Breast epithelium (tissue), 4 donors: ENCODE data around the gene CASS4. TPM values are rescaled to one million over a fixed set of nuclear protein-coding genes. Genes with fewer than 3 reads are reported as not detected.

Source experiments
- DNase-seq, 2 donors: peaks; one replicate each; pipeline ENCODE4 v3.0.0-alpha.2; 2019; ENCODE audit warnings: low spot score in 2 of 2
- H3K27ac ChIP-seq, 2 donors: fragments of 200-600 bp; sonication (generic) in 1 of 2; one replicate each; pipeline ENCODE4 v1.5.1; 2016 to 2019; ENCODE audit warnings: mild to moderate bottlenecking in 1 of 2
- H3K27me3 ChIP-seq, 2 donors: fragments of 200-600 bp; sonication (generic) in 1 of 2; one replicate each; pipeline versions ENCODE4 v1.5.1 to v1.6.0; 2017 to 2019; ENCODE audit warnings: control low read depth in 1 of 2, mild to moderate bottlenecking in 1 of 2
- H3K36me3 ChIP-seq: fragments of 200-600 bp; one replicate; pipeline ENCODE4 v1.5.1; 2019
- H3K4me1 ChIP-seq, 2 donors: fragments of 200-600 bp; sonication (generic); one replicate each; pipeline ENCODE4 v1.5.1; 2016 to 2019; ENCODE audit warnings: control low read depth in 1 of 2
- H3K4me3 ChIP-seq, 3 donors: fragments of 200-600 bp; sonication (generic); 1 replicate in 2 of 3; 2 replicates in 1 of 3; pipeline ENCODE4 v1.5.1; 2016 to 2019; ENCODE audit warnings: mild to moderate bottlenecking in 3 of 3, moderate library complexity in 2 of 3
- H3K9me3 ChIP-seq, 2 donors: fragments of 200-600 bp; sonication (generic) in 1 of 2; one replicate each; pipeline ENCODE4 v1.5.1; 2016 to 2019; ENCODE audit warnings: control low read depth in 1 of 2
- CTCF ChIP-seq, 3 donors: fragments of 450-650 bp; IDR thresholded peaks; one replicate each; pipeline ENCODE4 v1.5.1; 2016 to 2017; ENCODE audit warnings: antibody characterized with exemption in 3 of 3, mild to moderate bottlenecking in 3 of 3, moderate library complexity in 3 of 3
- POLR2A ChIP-seq: fragments of 450-650 bp; IDR thresholded peaks from one replicate; pipeline ENCODE4 v1.6.1; 2016; ENCODE audit warnings: antibody characterized with exemption, mild to moderate bottlenecking, moderate library complexity
- POLR2AphosphoS5 ChIP-seq, 3 donors: sonication (generic); formaldehyde crosslinking; IDR thresholded peaks; one replicate each; pipeline ENCODE4 v1.6.1; 2017; ENCODE audit warnings: antibody characterized with exemption in 3 of 3
- intact Hi-C: fragments of 100-400 bp; cut with DNase I; formaldehyde crosslinking; loops from one replicate; pipeline ENCODE4 v1.15.1; 2023; ENCODE audit warnings: low total_unique reads
- total RNA-seq, 3 donors: library from RNA; depleted of rRNA; stranded (reverse); fragments of >200 nt; gene quantifications; one replicate each; pipeline ENCODE4 v1.1.0, GENCODE V29; 2016

CASS4 gene
- total RNA-seq, 3 donors from 2014 or later, result 1.6 to 3.4 (median 2.2) TPM

- no peak overlapping the region for H3K4me3 ChIP-seq
- no peaks in the 10 kb centered on the region for H3K9me3 ChIP-seq
- no peak for DNase-seq
- H3K4me1 ChIP-seq, result no peaks in the 10 kb centered on the region
- TF ChIP-seq CTCF (IDR thresholded peaks at IDR 0.05), result no peak
- no peak for TF ChIP-seq POLR2AphosphoS5 (IDR thresholded peaks at IDR 0.05)
- TF ChIP-seq POLR2A, result no peak
- H3K27ac ChIP-seq, result no peak overlapping the region
- no peaks in the 10 kb centered on the region for H3K27me3 ChIP-seq
- intact Hi-C loops, result loop anchor here (5.0 kb wide), 1 partner anchor 533 kb away; no protein-coding TSS in a partner anchor
- no peaks in the 10 kb centered on the region for H3K36me3 ChIP-seq
Observed at GRCh38 chr20:56449459-56449858, 37.4 kb downstream of the CASS4 start.

GRCh38 chr20:56451056-56451765 lies 39.2 kb downstream of the CASS4 start:
- DNase-seq, result no peak
- Histone ChIP-seq H3K4me3 (no peak overlapping the region), H3K9me3 (no peaks in the 10 kb centered on the region), H3K36me3 (no peaks in the 10 kb centered on the region), H3K27me3 (no peaks in the 10 kb centered on the region), H3K27ac (no peak overlapping the region), H3K4me1 (no peaks in the 10 kb centered on the region)
- TF ChIP-seq POLR2A (no peak), CTCF (IDR thresholded peaks at IDR 0.05) (no peak), POLR2AphosphoS5 (IDR thresholded peaks at IDR 0.05) (no peak)
- intact Hi-C loops, result no loop called here

- Histone ChIP-seq H3K27me3 (no peaks in the 10 kb centered on the region), H3K36me3 (no peaks in the 10 kb centered on the region), H3K27ac (no peak overlapping the region), H3K9me3 (no peaks in the 10 kb centered on the region), H3K4me3 (no peak overlapping the region), H3K4me1 (no peaks in the 10 kb centered on the region)
- intact Hi-C loops, result no loop called here
- TF ChIP-seq POLR2A, result no peak
- no peak for TF ChIP-seq CTCF (IDR thresholded peaks at IDR 0.05)
- TF ChIP-seq POLR2AphosphoS5 (IDR thresholded peaks at IDR 0.05), result no peak
- DNase-seq, result no peak
Observed at GRCh38 chr20:56453352-56453751, 41.3 kb downstream of the CASS4 start.

DNA sequence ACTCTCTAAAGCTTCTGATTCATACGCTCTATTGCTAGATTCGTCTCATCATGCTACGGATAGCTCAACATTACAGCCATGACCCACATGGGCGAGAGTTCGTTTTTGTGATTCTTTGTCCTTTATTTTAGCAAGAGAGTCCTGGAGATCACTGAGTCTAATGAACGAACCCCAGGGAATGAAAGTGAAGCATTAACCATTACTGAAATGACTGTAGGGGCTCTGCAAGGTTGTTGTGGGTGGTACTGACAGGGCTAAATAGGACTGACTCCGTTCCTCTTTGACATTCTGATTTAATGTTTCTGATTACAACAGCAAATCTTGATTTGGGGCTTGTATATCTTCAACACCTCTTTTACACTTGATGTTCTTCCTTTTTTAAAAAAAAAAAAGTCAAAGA lies 42.7 kb downstream of the CASS4 start:
- TF ChIP-seq POLR2A, result no peak
- no peak for TF ChIP-seq CTCF (IDR thresholded peaks at IDR 0.05)
- TF ChIP-seq POLR2AphosphoS5 (IDR thresholded peaks at IDR 0.05), result no peak
- Histone ChIP-seq H3K36me3 (no peaks in the 10 kb centered on the region), H3K27ac (no peak overlapping the region), H3K9me3 (no peaks in the 10 kb centered on the region), H3K4me1 (no peaks in the 10 kb centered on the region), H3K4me3 (no peak overlapping the region), H3K27me3 (no peaks in the 10 kb centered on the region)
- no peak for DNase-seq
- intact Hi-C loops, result no loop called here

DNA sequence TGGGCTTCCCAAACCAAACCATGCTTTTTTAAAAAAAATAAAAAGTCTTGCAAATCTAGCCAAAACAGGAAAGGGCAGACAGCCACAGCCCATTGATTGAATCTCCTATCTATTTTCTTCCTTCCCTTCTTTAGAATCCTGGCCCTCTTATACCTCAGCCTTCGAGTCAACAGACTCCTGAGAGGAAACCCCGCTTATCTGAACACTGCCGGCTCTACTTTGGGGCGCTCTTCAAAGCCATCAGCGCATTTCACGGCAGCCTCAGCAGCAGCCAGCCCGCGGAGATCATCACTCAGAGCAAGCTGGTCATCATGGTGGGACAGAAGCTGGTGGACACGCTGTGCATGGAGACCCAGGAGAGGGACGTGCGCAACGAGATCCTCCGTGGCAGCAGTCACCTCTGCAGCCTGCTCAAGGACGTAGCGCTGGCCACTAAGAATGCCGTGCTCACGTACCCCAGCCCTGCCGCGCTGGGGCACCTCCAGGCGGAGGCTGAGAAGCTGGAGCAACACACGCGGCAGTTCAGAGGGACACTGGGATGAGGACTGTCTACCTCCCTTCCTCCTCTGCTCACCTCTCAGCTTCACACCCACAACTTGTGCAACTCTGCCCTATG lies 46.3 kb downstream of the CASS4 start:
- Histone ChIP-seq H3K27me3 (no peaks in the 10 kb centered on the region), H3K4me1 (no peaks in the 10 kb centered on the region), H3K9me3 (no peaks in the 10 kb centered on the region), H3K4me3 (no peak overlapping the region), H3K27ac (no peak overlapping the region), H3K36me3 (no peaks in the 10 kb centered on the region)
- no peak for DNase-seq
- intact Hi-C loops, result no loop called here
- TF ChIP-seq POLR2A (no peak), POLR2AphosphoS5 (IDR thresholded peaks at IDR 0.05) (no peak)
